Astrocyte (in vitro differentiated cells and primary cell): ENCODE measurements around the gene POLR2L.

ENCODE experiments used
- EZH2 ChIP-seq: IDR thresholded peaks from 2 replicates; pipeline ENCODE4 v1.6.1; 2012; ENCODE audit warnings: mild to moderate bottlenecking, low read length, inconsistent platforms; ENCODE audit not compliant: insufficient read depth
- TF ChIP-seq, protein P1 (sequence below): IDR thresholded peaks from 2 replicates; pipeline ENCODE4 v1.5.1; 2011; ENCODE audit warnings: low read depth, mild to moderate bottlenecking, inconsistent platforms, low read length, moderate library complexity; ENCODE audit not compliant: insufficient read depth

DNA sequence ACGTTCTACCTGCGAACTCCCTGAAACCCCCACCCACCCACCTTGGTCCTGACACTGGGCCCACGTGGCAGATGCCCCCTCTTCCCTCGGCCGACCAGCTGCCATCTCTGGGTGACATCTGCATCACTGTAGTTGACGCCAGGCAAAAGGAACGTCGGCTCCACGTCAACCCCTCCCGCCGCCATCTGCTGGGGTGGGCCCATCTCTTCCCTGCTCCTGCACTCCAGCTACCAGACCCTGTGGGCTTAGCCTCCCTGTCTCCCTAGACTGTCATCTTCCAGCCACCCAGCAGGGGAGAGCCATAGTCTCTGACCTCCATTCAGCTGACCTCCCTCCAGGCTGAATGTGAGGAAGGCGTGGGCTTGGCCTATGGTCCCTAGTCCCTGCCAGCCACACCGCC is 46.9 kb upstream of the POLR2L start:
- TF ChIP-seq, protein P1, sequence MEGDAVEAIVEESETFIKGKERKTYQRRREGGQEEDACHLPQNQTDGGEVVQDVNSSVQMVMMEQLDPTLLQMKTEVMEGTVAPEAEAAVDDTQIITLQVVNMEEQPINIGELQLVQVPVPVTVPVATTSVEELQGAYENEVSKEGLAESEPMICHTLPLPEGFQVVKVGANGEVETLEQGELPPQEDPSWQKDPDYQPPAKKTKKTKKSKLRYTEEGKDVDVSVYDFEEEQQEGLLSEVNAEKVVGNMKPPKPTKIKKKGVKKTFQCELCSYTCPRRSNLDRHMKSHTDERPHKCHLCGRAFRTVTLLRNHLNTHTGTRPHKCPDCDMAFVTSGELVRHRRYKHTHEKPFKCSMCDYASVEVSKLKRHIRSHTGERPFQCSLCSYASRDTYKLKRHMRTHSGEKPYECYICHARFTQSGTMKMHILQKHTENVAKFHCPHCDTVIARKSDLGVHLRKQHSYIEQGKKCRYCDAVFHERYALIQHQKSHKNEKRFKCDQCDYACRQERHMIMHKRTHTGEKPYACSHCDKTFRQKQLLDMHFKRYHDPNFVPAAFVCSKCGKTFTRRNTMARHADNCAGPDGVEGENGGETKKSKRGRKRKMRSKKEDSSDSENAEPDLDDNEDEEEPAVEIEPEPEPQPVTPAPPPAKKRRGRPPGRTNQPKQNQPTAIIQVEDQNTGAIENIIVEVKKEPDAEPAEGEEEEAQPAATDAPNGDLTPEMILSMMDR = no peak
- no peak for TF ChIP-seq EZH2
